Endothelial cell of umbilical vein (primary cell): ENCODE results near the gene THSD1. TPM values are rescaled to one million over a fixed set of nuclear protein-coding genes. Genes with fewer than 3 reads are reported as not detected.
"Not testable (repeated sequence)": the region's sequence is repeated elsewhere in the genome, so short reads cannot be mapped to it uniquely, and the experiment has no call there.

ENCODE experiments used
- BruUV-seq: library from RNA; stranded (reverse); fragments of 400-500 nt; replicated peaks from 2 replicates; lab custom pipeline; 2021; lab: Mats Ljungman, UMichigan
- CTCF ChIA-PET: fragments of 300-600, 350-600 bp; sonication (Branson Sonifier 250); formaldehyde crosslinking; loops from one replicate; lab custom pipeline; 2021; ENCODE audit warnings: antibody characterized with exemption, inconsistent platforms; lab: Charles Lee
- POLR2A ChIA-PET: fragments of 300-600, 350-600 bp; sonication (Branson Sonifier 250); formaldehyde crosslinking; loops from one replicate; lab custom pipeline; 2021; ENCODE audit warnings: antibody characterized with exemption, inconsistent platforms; lab: Charles Lee
- DNase-seq: peaks from one replicate; pipeline ENCODE4 v3.0.0-alpha.2; 2011; ENCODE audit warnings: low read depth, low spot score
- FAIRE-seq: peaks from 2 replicates; lab custom pipeline; 2011; peaks lifted over from hg19 to GRCh38; lab: Jason Lieb, UNC
- H2AFZ ChIP-seq: 2 replicates; pipeline ENCODE4 v1.6.0; 2012; ENCODE audit warnings: low read depth, low read length, control low read depth, inconsistent platforms
- H3K27ac ChIP-seq: 2 replicates; pipeline ENCODE4 v1.5.1; 2011; ENCODE audit warnings: low read depth, mild to moderate bottlenecking, control low read depth, low read length, moderate library complexity; ENCODE audit not compliant: insufficient read depth
- H3K27me3 ChIP-seq, 2 experiments: 2 replicates each; pipeline versions ENCODE4 v1.6.0 to v1.6.1; 2011; ENCODE audit warnings: low read length in 2 of 2, mixed read lengths in 1 of 2; ENCODE audit not compliant: control insufficient read depth in 2 of 2, insufficient read depth in 2 of 2
- H3K36me3 ChIP-seq, 2 experiments: 2 replicates in 1 of 2; 3 replicates in 1 of 2; pipeline ENCODE4 v1.5.1; 2011; ENCODE audit warnings: low read length in 2 of 2, mild to moderate bottlenecking in 1 of 2, moderate library complexity in 1 of 2; ENCODE audit not compliant: control insufficient read depth in 2 of 2, insufficient read depth in 2 of 2; ENCODE audit errors: extremely low read depth in 1 of 2
- H3K4me1 ChIP-seq: 3 replicates; pipeline ENCODE4 v1.5.1; 2011; ENCODE audit warnings: mild to moderate bottlenecking, low read length; ENCODE audit not compliant: control insufficient read depth, insufficient read depth; ENCODE audit errors: extremely low read depth
- H3K4me2 ChIP-seq: 2 replicates; pipeline ENCODE4 v1.6.1; 2011; ENCODE audit warnings: low read length, control low read depth, mixed read lengths; ENCODE audit not compliant: insufficient read depth
- H3K4me3 ChIP-seq, 3 experiments: fragments of 200-600 bp in 1 of 3; sonication (generic), shearing (Covaris generic) in 1 of 3; replicated peaks in 1 of 3; 2 replicates each; pipeline ENCODE4 v1.5.1; 2011 to 2016; ENCODE audit warnings: control low read depth in 3 of 3, low read length in 3 of 3, mild to moderate bottlenecking in 2 of 3, inconsistent platforms in 1 of 3, low read depth in 1 of 3, moderate library complexity in 1 of 3; ENCODE audit not compliant: insufficient read depth in 1 of 3
- H3K79me2 ChIP-seq: 2 replicates; pipeline ENCODE4 v1.6.0; 2012; ENCODE audit warnings: low read length, inconsistent platforms; ENCODE audit not compliant: control insufficient read depth, insufficient read depth
- H3K9ac ChIP-seq: replicated peaks from 2 replicates; pipeline ENCODE3; 2011; ENCODE audit warnings: low read length, control low read depth; ENCODE audit not compliant: insufficient read depth; ENCODE audit errors: extremely low read depth
- H3K9me1 ChIP-seq: replicated peaks from 3 replicates; pipeline ENCODE4 v1.6.0; 2011; ENCODE audit warnings: mild to moderate bottlenecking, low read length; ENCODE audit not compliant: control insufficient read depth, insufficient read depth; ENCODE audit errors: extremely low read depth
- H3K9me3 ChIP-seq: replicated peaks from 2 replicates; pipeline ENCODE4 v1.5.1; 2012; ENCODE audit warnings: low read length, inconsistent platforms; ENCODE audit not compliant: control insufficient read depth, insufficient read depth
- H4K20me1 ChIP-seq: replicated peaks from 2 replicates; pipeline ENCODE3; 2011; ENCODE audit warnings: mild to moderate bottlenecking, low read length; ENCODE audit not compliant: control insufficient read depth, insufficient read depth; ENCODE audit errors: extremely low read depth
- EZH2 ChIP-seq: IDR thresholded peaks from 2 replicates; pipeline ENCODE4 v1.6.1; 2012; ENCODE audit warnings: borderline replicate concordance, low read depth, mild to moderate bottlenecking, moderate library complexity, low read length, inconsistent platforms; ENCODE audit not compliant: severe bottlenecking
- FOS ChIP-seq: IDR thresholded peaks from 2 replicates; pipeline ENCODE4 v1.6.1; 2011; ENCODE audit warnings: mild to moderate bottlenecking, low read length, moderate library complexity, borderline replicate concordance; ENCODE audit not compliant: insufficient read depth
- GATA2 ChIP-seq: IDR thresholded peaks from 2 replicates; pipeline ENCODE4 v1.7.0; 2011; ENCODE audit warnings: low read depth, mild to moderate bottlenecking, moderate library complexity, mixed read lengths, low read length; ENCODE audit not compliant: insufficient read length, insufficient read depth
- JUN ChIP-seq: IDR thresholded peaks from 2 replicates; pipeline ENCODE4 v1.6.1; 2011; ENCODE audit warnings: borderline replicate concordance, low read depth; ENCODE audit not compliant: insufficient read length, insufficient read depth
- MYC ChIP-seq: IDR thresholded peaks from one replicate; pipeline ENCODE4 v1.6.1; 2011; ENCODE audit warnings: mild to moderate bottlenecking, low read depth, low read length
- POLR2A ChIP-seq: IDR thresholded peaks from 2 replicates; pipeline ENCODE4 v1.6.1; 2012; ENCODE audit warnings: low read depth, mild to moderate bottlenecking, control low read depth, low read length
- POLR2AphosphoS5 ChIP-seq: IDR thresholded peaks from 2 replicates; pipeline ENCODE4 v1.6.1; 2012; ENCODE audit warnings: low read depth, mild to moderate bottlenecking, control low read depth, low read length, moderate library complexity; ENCODE audit not compliant: insufficient read depth
- dilution Hi-C: fragments of 300-500 bp; cut with MboI; formaldehyde crosslinking; loops from one replicate; pipeline ENCODE4 v1.15.0; 2019; ENCODE audit warnings: low sequenced_read_pairs; ENCODE audit not compliant: extremely low pct_ligation_motif_present
- intact Hi-C: fragments of 100-400 bp; cut with micrococcal nuclease; formaldehyde crosslinking; loops from one replicate; pipeline ENCODE4 v1.10.0; 2022
- polyA plus RNA-seq, 4 experiments: library from polyadenylated mRNA; depleted of rRNA in 3 of 4; stranded (reverse) in 3 of 4; unstranded in 1 of 4; fragments of >200 nt; gene quantifications; 2 replicates each; pipeline versions ENCODE4 v1.2.1 to v1.2.3, GENCODE V29; 2011 to 2012; ENCODE audit warnings: missing spikeins in 1 of 4
- total RNA-seq: library from RNA; stranded (reverse); gene quantifications from 2 replicates; pipeline ENCODE4 v1.2.3, GENCODE V29; 2021
- TF ChIP-seq, protein P1 (sequence below), 2 donors: IDR thresholded peaks; 1 replicate in 1 of 2; 2 replicates in 1 of 2; pipeline ENCODE4 v1.5.1; 2011; ENCODE audit warnings: low read length in 2 of 2, mild to moderate bottlenecking in 2 of 2, moderate library complexity in 2 of 2, control low read depth in 1 of 2, inconsistent platforms in 1 of 2, low read depth in 1 of 2; ENCODE audit not compliant: insufficient read depth in 1 of 2; ENCODE audit errors: extremely low read depth in 1 of 2
- TF ChIP-seq, protein P2 (sequence below): IDR thresholded peaks from 2 replicates; pipeline ENCODE4 v1.6.1; 2011; ENCODE audit not compliant: insufficient read depth, insufficient read length

THSD1 gene
- total and polyA plus RNA-seq, 2 donors (not counting 3 experiments of a cell fraction or from before 2014, with no cell fraction given), result 25.4 to 27.6 TPM

DNA sequence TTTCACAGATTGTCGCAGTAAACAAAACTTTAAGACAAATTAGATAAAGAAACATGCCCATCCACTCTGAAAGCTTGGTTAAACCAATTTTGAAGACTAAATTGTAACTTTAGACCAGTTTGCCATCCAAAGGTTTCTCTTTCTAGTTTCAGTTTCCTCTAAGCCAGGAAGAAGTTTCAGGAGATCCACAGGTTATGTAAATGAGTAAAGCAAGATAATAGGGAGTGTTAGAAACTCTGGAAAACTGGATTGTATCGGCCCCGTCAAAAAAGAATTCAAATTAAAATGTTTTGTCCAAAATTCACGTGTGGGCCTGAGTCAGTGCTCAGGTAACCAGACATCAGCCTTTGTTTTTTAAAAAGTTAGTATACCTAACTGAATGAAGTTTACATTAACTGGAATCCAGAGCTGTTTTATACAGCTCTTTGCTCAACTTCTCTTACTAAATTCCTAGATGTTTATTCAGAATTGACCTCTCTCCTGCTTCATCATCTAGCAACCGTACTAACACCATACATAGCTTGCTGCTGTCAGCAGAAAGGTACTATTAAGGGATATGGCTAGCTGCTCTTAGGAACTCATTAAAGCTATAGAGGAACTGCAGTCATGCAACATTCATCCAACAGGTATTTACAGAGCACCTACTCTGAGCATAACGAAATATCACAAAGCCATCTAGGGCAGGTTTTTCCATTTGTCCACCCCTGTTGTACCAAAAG, 43.6 kb downstream of the THSD1 start:
- CTCF ChIA-PET, result interaction anchor here (1.7 kb wide), 1 partner anchor 88 kb away, joined by 5 read pairs; the partner anchor contains the start of gene VPS36

DNA sequence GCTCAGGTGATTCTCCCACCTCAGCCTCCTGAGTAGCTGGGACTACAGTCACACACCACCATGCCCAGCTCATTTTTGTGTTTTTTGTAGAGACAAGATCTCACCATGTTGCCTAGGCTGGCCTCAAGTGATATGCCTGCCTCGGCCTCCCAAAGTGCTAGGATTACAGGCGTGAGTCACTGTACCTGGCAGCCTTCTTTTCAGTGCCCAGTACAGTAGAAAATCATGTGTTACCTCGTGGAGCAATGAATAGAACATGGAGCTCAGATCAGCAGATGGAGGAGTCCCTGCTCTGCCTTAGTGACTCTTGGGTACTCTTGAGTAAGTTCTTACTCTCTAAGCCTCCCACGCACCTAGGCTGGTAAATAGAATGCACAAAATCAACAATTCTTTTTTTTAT, 44.7 kb downstream of the THSD1 start:
- intact Hi-C loops, result no loop called here
- Histone ChIP-seq H3K79me2 (no peaks in the 10 kb centered on the region), H3K4me2 (no peak overlapping the region), H3K4me3 (no peak overlapping the region), H3K4me1 (peaks cover 8% of the 10 kb centered on the region), H3K9me3 (no peaks in the 10 kb centered on the region), H4K20me1 (no peaks in the 10 kb centered on the region), H2AFZ (no peak overlapping the region), H3K27me3 (no peaks in the 10 kb centered on the region), H3K36me3 (no peaks in the 10 kb centered on the region), H3K27ac (no peak overlapping the region), H3K9ac (no peak overlapping the region), H3K9me1 (no peaks in the 10 kb centered on the region)
- no peak for FAIRE-seq
- TF ChIP-seq GATA2 (no peak), POLR2AphosphoS5 (no peak), POLR2A (no peak), MYC (no peak), JUN (no peak), EZH2 (no peak), FOS (no peak)
- TF ChIP-seq, protein P1, sequence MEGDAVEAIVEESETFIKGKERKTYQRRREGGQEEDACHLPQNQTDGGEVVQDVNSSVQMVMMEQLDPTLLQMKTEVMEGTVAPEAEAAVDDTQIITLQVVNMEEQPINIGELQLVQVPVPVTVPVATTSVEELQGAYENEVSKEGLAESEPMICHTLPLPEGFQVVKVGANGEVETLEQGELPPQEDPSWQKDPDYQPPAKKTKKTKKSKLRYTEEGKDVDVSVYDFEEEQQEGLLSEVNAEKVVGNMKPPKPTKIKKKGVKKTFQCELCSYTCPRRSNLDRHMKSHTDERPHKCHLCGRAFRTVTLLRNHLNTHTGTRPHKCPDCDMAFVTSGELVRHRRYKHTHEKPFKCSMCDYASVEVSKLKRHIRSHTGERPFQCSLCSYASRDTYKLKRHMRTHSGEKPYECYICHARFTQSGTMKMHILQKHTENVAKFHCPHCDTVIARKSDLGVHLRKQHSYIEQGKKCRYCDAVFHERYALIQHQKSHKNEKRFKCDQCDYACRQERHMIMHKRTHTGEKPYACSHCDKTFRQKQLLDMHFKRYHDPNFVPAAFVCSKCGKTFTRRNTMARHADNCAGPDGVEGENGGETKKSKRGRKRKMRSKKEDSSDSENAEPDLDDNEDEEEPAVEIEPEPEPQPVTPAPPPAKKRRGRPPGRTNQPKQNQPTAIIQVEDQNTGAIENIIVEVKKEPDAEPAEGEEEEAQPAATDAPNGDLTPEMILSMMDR (IDR thresholded peaks at IDR 0.05; ENCODE audit: extremely low read depth in 1 of 2, insufficient read depth in 1 of 2, low read depth in 1 of 2, low read length in 2 of 2), result no peak
- TF ChIP-seq, protein P2, sequence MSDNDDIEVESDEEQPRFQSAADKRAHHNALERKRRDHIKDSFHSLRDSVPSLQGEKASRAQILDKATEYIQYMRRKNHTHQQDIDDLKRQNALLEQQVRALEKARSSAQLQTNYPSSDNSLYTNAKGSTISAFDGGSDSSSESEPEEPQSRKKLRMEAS, result no peak
- POLR2A ChIA-PET, result no interaction called here
- BruUV-seq, result no TSS peak
- dilution Hi-C loops, result no loop called here
- no peak for DNase-seq
- CTCF ChIA-PET, result interaction anchor here (1.7 kb wide), 1 partner anchor 90 kb away, joined by 5 read pairs; the partner anchor contains the start of gene VPS36

More for the DNA sequence above, 43.6 kb downstream of the THSD1 start:
- H3K4me1 ChIP-seq, H3K27ac ChIP-seq, intact Hi-C loops, H3K9me3 ChIP-seq, H3K79me2 ChIP-seq, BruUV-seq, H3K27me3 ChIP-seq, H3K9ac ChIP-seq, H4K20me1 ChIP-seq, DNase-seq, H2AFZ ChIP-seq, H3K36me3 ChIP-seq, POLR2A ChIA-PET, FAIRE-seq, H3K4me2 ChIP-seq, H3K4me3 ChIP-seq, dilution Hi-C loops, H3K9me1 ChIP-seq: not testable (repeated sequence)
